SH-SY5Y (cell line): ENCODE data around the gene EWSR1.

Experiments
- GATA2 ChIP-seq: IDR thresholded peaks from 2 replicates; pipeline ENCODE4 v1.6.1; 2011; ENCODE audit warnings: mild to moderate bottlenecking, low read depth, low read length
- GATA3 ChIP-seq: IDR thresholded peaks from 2 replicates; pipeline ENCODE4 v1.6.1; 2011; ENCODE audit warnings: low read depth, mild to moderate bottlenecking, low read length, moderate library complexity

GRCh38 chr22:29341056-29341848, 73.2 kb downstream of the EWSR1 start:
- TF ChIP-seq GATA2: no peak
- TF ChIP-seq GATA3: no peak
